HepG2 (cell line): Measurements from ENCODE around the gene EDEM1. TPM values are rescaled to one million over a fixed set of nuclear protein-coding genes. Genes with fewer than 3 reads are reported as not detected.
"Not testable (repeated sequence)": the region's sequence is repeated elsewhere in the genome, so short reads cannot be mapped to it uniquely, and the experiment has no call there.

Source experiments
- ATAC-seq: fragments of 200-7000 bp; cut with Tn5 transposase; 3 replicates; pipeline ENCODE4 v1.9.1; 2020; ENCODE audit warnings: mild to moderate bottlenecking, moderate library complexity
- BruUV-seq: library from RNA; stranded (reverse); fragments of 400-500 nt; replicated peaks from 2 replicates; lab custom pipeline; 2021; lab: Mats Ljungman, UMichigan
- CTCF ChIA-PET: fragments of 300-600 bp; formaldehyde crosslinking; extraction: SDS; loops from one replicate; lab custom pipeline; 2021; ENCODE audit warnings: low total read pairs, inconsistent platforms, low intra/inter-chr PET ratio; lab: Yijun Ruan, JAX
- POLR2A ChIA-PET: fragments of 350-600 bp; sonication (Branson Sonifier 250); formaldehyde crosslinking; loops from one replicate; lab custom pipeline; 2020; ENCODE audit warnings: antibody characterized with exemption, inconsistent platforms; lab: Yijun Ruan, JAX
- DNase-seq: peaks from one replicate; pipeline ENCODE4 v3.0.0-alpha.2; 2015; ENCODE audit warnings: low spot score
- FAIRE-seq: peaks from 3 replicates; lab custom pipeline; 2011; peaks lifted over from hg19 to GRCh38; lab: Jason Lieb, UNC
- H2AFZ ChIP-seq: one replicate; pipeline ENCODE4 v1.6.1; 2011; ENCODE audit warnings: low read length, inconsistent platforms
- H3K27ac ChIP-seq: fragments of 300-600 bp; 3 replicates; pipeline ENCODE4 v1.8.0; 2011; ENCODE audit warnings: mixed run types, mild to moderate bottlenecking, mixed read lengths, low read length, inconsistent platforms; ENCODE audit not compliant: insufficient read depth; ENCODE audit errors: extremely low read length
- H3K27me3 ChIP-seq, 2 experiments: fragments of 200-600 bp in 1 of 2; 2 replicates in 1 of 2; 3 replicates in 1 of 2; pipeline versions ENCODE4 v1.6.0 to v1.8.0; 2011; ENCODE audit warnings: low read length in 2 of 2, mild to moderate bottlenecking in 2 of 2, moderate library complexity in 2 of 2, inconsistent platforms in 1 of 2; ENCODE audit not compliant: insufficient read depth in 2 of 2, control insufficient read depth in 1 of 2
- H3K36me3 ChIP-seq, 2 experiments: fragments of 200-600 bp in 1 of 2; replicated peaks in 1 of 2; 2 replicates in 1 of 2; 3 replicates in 1 of 2; pipeline versions ENCODE4 v1.5.1 to v1.8.0; 2011; ENCODE audit warnings: low read length in 2 of 2, inconsistent platforms in 1 of 2; ENCODE audit not compliant: insufficient read depth in 2 of 2, control insufficient read depth in 1 of 2
- H3K4me1 ChIP-seq: 2 replicates; pipeline ENCODE4 v1.5.1; 2012; ENCODE audit warnings: low read length, inconsistent platforms; ENCODE audit not compliant: insufficient read depth
- H3K4me2 ChIP-seq: 2 replicates; pipeline ENCODE4 v1.6.0; 2011; ENCODE audit warnings: low read depth, low read length, inconsistent platforms
- H3K4me3 ChIP-seq, 3 experiments: fragments of 200-600 bp in 1 of 3; sonication (generic), shearing (Covaris generic) in 1 of 3; replicated peaks in 1 of 3; 2 replicates each; pipeline ENCODE4 v1.5.1; 2011 to 2016; ENCODE audit warnings: low read length in 3 of 3, inconsistent platforms in 2 of 3, low read depth in 2 of 3, mild to moderate bottlenecking in 2 of 3, control low read depth in 1 of 3, mixed read lengths in 1 of 3; ENCODE audit not compliant: insufficient read depth in 1 of 3
- H3K79me2 ChIP-seq: one replicate; pipeline ENCODE4 v1.6.1; 2011; ENCODE audit warnings: low read length, inconsistent platforms; ENCODE audit not compliant: insufficient read depth
- H3K9ac ChIP-seq: 2 replicates; pipeline ENCODE4 v1.6.0; 2011; ENCODE audit warnings: mild to moderate bottlenecking, low read depth, low read length, inconsistent platforms; ENCODE audit not compliant: insufficient read depth
- H3K9me3 ChIP-seq: 2 replicates; pipeline ENCODE4 v1.5.1; 2012; ENCODE audit warnings: mild to moderate bottlenecking, low read length
- H4K20me1 ChIP-seq: 2 replicates; pipeline ENCODE4 v1.6.0; 2011; ENCODE audit warnings: inconsistent platforms, mild to moderate bottlenecking, low read length, moderate library complexity; ENCODE audit not compliant: insufficient read depth
- LCORL ChIP-seq, 2 experiments: fragments of 450-650 bp in 1 of 2; sonication (generic) in 1 of 2; formaldehyde crosslinking in 1 of 2; IDR thresholded peaks; 2 replicates each; pipeline versions ENCODE4 v1.5.0 to v1.6.1; 2017 to 2020; ENCODE audit warnings: antibody characterized with exemption in 1 of 2, missing genetic modification reagents in 1 of 2
- NKX3-1 ChIP-seq: sonication (generic); formaldehyde crosslinking; IDR thresholded peaks from 2 replicates; pipeline ENCODE4 v1.5.0; 2020; ENCODE audit warnings: missing genetic modification reagents
- ZNF709 ChIP-seq: sonication (generic); formaldehyde crosslinking; IDR thresholded peaks from 2 replicates; pipeline ENCODE4 v1.5.0; 2020; ENCODE audit warnings: mild to moderate bottlenecking, missing genetic modification reagents
- WGBS: methylation state at CpG from one replicate; pipeline ENCODE4 v1.1.6; 2017; ENCODE audit warnings: low lambda C conversion rate; 5-methylcytosine and 5-hydroxymethylcytosine counted together
- in situ Hi-C: cut with HindIII; loops from 2 replicates; pipeline ENCODE4 v1.10.0; 2017; ENCODE audit warnings: low pct_unique_long_range_greater_than_20kb; ENCODE audit not compliant: extremely low pct_ligation_motif_present
- intact Hi-C: fragments of 100-400 bp; cut with micrococcal nuclease; formaldehyde crosslinking; loops from one replicate; pipeline ENCODE4 v1.10.0; 2022; ENCODE audit not compliant: unreplicated experiment
- polyA plus RNA-seq, 8 experiments: library from polyadenylated mRNA; depleted of rRNA in 3 of 8; stranded (reverse) in 7 of 8; unstranded in 1 of 8; fragments of >200 nt; fragmentation: Illumina TruSeq in 4 of 8; extraction: Trizol in 4 of 8; gene quantifications; 2 replicates each; pipeline versions ENCODE4 v1.2.1 to v1.2.3, GENCODE V29; 2011 to 2016; ENCODE audit warnings: low read depth in 4 of 8, missing spikeins in 1 of 8, mixed read lengths in 1 of 8; ENCODE audit not compliant: insufficient read depth in 1 of 8
- total RNA-seq, 5 experiments: library from RNA; depleted of rRNA; stranded (reverse); fragments of >200 nt; fragmentation: Illumina TruSeq; extraction: Trizol; gene quantifications; 2 replicates each; pipeline ENCODE4 v1.2.3, GENCODE V29; 2016; ENCODE audit warnings: low read depth in 1 of 5

The EDEM1 gene
- total and polyA plus RNA-seq, 2 of the 13 experiments (the other 11 are each of a cell fraction or from before 2014, with no cell fraction given), result 13.8 to 25.8 TPM

GRCh38 chr3:5240740-5241139 lies 53.2 kb downstream of the EDEM1 start:
- no peak overlapping the region for H2AFZ ChIP-seq
- DNase-seq (no peak), ATAC-seq (no peak), FAIRE-seq (no peak)
- peaks cover 6% of the 10 kb centered on the region for H3K9me3 ChIP-seq
- H3K79me2 ChIP-seq, result no peaks in the 10 kb centered on the region
- H4K20me1 ChIP-seq, result no peaks in the 10 kb centered on the region
- H3K4me2 ChIP-seq, result no peak overlapping the region
- ChIA-PET CTCF (no interaction called here), POLR2A (no interaction called here)
- no TSS peak for BruUV-seq
- H3K9ac ChIP-seq, result no peak overlapping the region
- in situ Hi-C loops, result no loop called here
- no peak overlapping the region for H3K4me3 ChIP-seq
- H3K27ac ChIP-seq, result no peak overlapping the region
- 4% methylated on average over 1 of the region's 1 CpG for WGBS
- no peaks in the 10 kb centered on the region for H3K36me3 ChIP-seq
- no peaks in the 10 kb centered on the region for H3K27me3 ChIP-seq
- no peak for TF ChIP-seq NKX3-1 (CRISPR knock-in tag)
- no peak for TF ChIP-seq LCORL (IDR thresholded peaks at IDR 0.05)
- no peak for TF ChIP-seq LCORL (CRISPR knock-in tag; IDR thresholded peaks at IDR 0.05)
- TF ChIP-seq ZNF709, result no peak
- intact Hi-C loops, result no loop called here
- no peaks in the 10 kb centered on the region for H3K4me1 ChIP-seq

GRCh38 chr3:5242785-5243184 lies 55.3 kb downstream of the EDEM1 start:
- H3K9me3 ChIP-seq, H3K79me2 ChIP-seq, H3K36me3 ChIP-seq, H3K27ac ChIP-seq, ATAC-seq, H3K4me2 ChIP-seq, H3K4me3 ChIP-seq, H2AFZ ChIP-seq, H3K9ac ChIP-seq, intact Hi-C loops, BruUV-seq, POLR2A ChIA-PET, H3K27me3 ChIP-seq, in situ Hi-C loops, DNase-seq, H4K20me1 ChIP-seq, H3K4me1 ChIP-seq, CTCF ChIA-PET, FAIRE-seq: not testable (repeated sequence)
- 65% methylated on average over 14 of the region's 23 CpGs for WGBS
